CD1c-positive myeloid dendritic cell (primary cell): ENCODE results near the gene TENT4B.

Source experiments
- DNase-seq: peaks from one replicate; pipeline ENCODE4 v3.0.0-alpha.2; 2016; ENCODE audit errors: extremely low spot score

The TENT4B gene

DNA sequence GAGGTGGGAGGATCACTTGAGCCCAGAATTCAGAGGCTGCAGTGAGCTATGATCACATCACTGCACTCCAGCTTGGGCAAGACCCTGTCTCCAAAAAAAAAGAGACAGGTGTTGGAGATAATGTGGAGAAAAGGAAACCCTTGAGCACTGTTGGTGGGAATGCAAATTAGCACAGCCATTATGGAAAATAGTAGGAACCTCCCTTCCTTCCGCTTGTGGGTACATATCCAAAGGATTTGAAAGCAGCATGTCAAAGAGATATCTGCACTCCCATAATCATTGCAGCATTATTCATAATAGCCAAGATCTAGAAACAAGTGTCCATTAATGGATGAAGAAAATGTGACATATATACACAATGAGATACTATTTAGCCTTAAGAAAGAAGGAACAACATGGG, 103.5 kb downstream of the TENT4B start:
- DNase-seq, result no peak

DNA sequence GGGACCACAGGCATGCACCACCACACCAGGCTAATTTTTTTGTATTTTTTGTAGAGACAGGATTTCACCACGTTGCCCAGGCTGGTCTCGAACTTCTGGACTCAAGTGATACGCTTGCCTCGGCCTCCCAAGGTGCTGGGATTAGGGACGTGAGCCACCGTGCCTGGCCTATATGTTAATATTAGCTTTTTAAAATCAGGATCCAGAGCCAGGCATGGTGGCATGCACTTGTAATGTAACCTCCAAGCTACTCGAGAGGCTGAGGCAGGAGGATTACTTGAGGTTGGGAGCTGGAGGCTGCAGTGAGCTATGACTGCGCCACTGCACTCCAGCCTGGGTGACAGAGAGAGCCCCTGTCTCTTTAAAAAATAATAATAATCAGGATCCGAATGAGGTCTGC, 104.8 kb downstream of the TENT4B start:
- no peak for DNase-seq

DNA sequence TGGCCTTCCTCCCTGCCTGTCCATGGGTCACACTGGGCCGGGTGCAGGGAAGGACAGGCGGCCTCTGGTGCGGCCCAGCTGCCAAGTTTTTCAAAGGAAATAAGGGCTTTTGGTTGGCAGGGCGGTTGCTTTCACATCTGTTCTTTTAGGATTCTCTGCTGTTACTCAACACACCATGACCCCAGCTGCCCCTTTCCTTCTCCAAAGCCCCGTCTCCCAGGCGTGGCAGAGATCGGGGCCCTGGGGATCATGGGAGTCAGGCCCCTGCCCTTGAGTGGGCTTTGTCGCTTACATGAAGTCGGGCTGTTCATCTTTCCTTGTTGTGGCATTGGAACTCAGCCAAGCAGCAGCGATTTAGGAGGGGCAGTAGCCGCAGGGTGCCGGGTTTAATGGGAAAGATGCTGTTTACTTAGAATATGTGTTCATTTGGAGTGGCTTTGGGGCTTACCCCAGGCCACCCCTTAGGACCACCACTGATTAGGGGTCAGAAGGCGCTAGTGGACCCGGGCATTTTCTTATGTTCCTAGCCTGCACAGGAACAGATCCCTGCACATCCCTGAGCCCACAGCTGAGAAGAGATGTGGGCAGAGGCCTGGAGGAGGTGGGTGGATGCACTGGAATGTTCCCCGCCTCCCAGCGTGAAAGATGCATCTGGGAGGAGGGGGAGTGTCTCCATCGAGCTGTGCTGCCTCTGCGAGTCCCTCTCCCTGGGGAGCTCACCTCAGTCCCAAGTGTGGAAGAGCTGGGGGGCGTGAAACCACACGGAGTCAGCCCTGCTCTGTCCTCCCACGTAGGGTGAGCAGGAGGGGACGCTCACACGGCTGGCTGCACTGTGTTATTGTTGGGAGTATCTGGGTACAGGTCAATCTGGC, 106.5 kb downstream of the TENT4B start:
- peak; percentile 28 for DNase-seq

DNA sequence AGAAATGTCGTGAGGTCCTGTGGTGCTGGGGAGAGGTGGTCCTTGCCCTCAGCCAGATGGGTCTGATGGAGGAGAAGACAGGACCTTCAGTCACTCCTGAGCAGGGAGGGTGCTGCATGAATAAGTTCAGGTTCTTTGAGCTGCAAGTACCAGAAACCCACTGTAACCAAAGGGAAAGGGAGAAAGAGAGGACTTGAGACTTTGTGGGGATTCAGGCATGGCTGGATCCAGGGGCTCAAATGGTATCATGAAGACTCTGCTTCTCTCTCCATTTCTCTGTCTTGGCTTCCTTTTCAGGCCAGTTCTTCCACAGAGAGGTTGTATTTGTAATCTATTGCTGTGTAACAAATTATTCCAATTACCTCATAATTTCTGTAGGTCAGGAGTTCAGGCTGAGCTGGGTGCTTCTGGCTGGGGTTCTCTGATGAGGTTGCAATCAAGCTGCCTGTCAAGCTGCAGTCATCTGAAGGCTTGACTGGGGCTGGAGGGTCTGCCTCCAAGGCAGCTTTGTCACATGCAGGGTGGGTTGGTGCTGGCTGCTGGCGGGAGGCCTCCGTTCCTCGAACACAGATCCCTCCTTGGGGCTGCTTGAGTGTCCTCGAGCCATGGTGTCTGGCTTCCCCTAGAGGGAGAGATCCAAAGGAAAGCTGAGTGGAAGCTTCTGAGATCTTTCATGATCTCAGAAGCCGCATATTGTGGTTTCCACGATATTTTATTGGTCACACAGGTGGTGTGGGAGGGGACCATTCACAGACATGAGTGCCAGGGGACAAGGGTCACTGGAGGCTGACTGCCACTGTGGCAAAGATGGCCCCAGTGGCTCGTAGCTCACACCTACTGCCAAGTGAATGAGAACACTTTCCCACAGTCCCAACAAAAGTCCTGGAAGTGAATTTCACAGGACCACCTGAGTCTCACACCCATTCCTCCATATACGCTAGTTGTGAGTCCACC, 107.4 kb downstream of the TENT4B start:
- DNase-seq, result no peak

DNA sequence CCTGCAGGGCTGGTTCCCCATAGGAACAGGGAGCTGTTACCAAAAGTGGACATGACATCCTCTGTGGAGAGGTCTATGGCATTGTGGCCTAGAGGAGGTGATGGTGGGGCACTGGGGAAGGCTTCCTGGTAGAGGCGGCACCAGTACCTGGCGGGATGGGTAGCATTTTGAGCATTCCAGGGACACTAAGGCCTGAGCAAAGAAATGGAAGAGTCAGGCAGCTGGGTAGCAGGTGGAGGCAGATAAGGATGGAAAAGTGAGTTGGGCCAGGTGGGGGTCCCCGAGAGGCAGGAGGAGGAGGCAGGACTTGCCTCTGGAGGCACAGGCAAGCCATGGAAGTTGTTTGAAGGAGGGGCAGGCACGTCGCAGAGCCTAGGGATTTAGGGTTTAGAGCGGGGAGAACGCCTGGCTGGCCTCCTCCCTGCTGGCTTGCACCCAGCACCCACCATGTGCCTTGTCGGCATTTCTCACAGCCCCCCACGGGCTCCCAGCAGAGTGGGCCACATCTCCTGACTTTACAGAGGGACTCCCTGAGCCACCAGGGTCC, 108.1 kb downstream of the TENT4B start:
- DNase-seq, result no peak

DNA sequence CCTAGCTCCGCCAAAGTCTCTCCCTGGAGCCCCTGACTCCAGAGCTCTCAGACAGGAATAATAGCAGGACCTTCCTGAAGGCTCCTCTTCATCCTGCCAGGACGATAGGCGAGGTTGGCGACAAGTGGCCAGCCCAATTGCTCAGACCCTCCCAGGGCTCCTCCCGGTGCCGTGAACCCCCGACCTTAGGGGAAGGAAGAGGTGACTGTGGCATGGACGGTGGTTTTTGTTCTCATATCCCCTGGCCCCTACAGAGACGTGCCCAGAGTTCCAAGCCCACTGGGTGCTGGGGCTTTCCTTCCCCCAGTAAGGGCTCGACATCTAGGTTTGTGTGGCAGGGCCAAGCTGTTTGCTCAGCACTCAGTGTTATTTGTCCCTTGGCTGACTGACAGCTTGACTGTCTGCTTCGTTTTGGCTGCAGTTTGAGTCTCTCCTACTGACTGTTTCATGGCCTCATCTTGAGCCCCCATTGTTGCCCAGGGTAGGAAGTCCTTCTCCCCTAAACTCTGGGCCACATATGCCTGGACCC, 108.7 kb downstream of the TENT4B start:
- DNase-seq, result no peak

DNA sequence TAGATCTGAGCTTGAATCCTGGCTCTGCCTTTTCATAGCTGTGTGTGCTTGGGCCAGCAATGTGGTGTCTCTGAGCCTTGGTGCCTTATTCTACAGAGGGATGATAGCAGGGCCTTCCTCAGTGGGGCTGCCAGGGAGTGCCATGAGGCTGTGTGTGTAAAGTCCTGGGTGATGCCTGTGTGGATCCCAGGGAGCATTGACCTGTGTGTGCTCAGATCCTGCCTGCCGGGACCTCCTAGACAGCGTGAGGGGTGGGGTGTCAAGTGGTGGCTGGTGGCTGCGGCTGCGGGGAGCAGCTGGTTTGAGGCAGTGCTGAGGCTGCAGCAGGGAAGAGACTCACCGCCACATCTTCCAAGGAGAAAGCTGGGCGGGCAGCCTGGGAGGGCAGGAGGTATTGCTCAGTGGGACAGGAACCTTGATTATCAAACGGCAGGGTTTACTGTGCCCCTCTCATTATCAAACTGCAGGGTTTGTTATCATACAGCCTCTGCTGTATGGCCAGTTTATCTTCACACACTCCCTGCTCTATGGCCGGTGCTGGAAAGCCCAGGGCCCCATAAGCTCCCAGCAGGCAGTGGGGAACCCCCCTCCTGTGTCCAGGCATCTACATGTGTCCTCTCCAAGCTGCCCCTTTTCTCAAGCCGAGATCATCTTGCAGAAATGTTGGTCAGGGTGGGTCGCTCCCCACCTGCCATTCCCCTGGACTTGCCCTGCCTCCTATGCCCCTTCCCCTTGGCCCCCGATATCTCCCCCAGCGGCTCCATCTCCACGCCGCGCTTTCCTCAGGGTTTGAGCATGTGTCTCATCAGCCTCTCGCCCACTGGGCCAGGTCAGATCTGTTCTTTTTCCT, 110.2 kb downstream of the TENT4B start:
- DNase-seq, result no peak

DNA sequence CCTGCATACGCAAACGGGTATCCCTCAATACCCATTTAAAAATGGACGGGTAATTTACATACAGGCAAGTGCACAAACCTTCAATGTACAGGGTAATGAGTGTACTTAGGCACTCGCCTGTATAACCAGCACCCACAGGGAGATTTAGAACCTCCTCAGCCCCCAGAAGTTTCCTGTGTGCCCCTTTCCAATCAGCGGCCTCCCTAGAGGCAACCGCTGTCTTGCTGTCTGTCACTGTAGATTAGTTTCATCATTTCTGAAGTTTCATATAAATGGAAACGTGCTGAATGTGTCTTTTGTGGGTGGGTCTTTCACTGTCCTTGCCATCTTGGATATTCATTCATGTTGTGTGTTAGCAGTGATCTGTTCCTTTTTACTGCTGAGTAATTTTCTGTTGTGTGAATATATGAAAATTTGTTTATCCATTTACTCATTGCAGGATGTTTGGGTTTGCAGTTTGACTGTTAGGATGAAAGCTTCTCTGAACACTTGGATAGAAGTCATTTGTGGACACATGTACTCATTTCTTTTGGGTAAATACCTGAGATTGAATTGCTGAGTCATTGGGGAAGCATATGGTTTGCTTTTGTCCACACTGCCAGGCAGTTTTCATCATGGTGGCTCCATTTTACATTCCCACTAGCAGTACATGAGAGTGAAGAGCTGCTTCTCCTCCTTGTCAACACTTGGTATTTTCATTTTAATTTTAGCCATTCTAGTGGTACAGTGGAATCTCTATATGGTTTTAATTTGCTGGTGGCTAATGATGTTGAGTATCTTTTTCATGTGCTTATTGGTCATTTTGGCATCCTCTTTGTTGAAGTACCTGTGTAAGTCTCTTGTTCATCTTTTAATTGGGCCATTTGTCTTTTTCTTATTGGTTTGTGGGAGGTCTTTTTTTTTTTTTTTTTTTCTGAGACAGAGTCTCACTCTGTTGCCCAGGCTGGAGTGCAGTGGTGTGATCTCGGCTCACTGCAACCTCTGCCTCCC, 111.1 kb downstream of the TENT4B start:
- no peak for DNase-seq

DNA sequence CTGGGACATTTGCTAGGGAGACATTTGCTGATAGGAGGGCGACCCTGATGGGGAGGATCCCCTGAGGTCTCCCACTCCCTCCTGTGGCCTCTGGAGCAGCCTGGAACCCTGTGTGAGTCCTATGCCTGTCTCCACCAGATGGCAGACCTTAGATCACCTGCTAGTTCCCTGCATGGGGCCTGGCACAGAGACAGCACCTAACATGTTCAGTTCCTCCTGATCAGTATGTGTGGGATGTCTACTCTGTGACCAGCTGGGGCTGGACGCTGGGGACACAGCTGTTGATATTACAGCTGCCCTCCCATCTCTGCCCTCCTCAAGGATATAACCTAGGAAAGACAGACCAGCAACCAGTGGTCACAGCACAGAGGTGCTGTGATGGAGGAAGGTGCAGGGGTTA, 112.2 kb downstream of the TENT4B start:
- DNase-seq, result peak; percentile 44

DNA sequence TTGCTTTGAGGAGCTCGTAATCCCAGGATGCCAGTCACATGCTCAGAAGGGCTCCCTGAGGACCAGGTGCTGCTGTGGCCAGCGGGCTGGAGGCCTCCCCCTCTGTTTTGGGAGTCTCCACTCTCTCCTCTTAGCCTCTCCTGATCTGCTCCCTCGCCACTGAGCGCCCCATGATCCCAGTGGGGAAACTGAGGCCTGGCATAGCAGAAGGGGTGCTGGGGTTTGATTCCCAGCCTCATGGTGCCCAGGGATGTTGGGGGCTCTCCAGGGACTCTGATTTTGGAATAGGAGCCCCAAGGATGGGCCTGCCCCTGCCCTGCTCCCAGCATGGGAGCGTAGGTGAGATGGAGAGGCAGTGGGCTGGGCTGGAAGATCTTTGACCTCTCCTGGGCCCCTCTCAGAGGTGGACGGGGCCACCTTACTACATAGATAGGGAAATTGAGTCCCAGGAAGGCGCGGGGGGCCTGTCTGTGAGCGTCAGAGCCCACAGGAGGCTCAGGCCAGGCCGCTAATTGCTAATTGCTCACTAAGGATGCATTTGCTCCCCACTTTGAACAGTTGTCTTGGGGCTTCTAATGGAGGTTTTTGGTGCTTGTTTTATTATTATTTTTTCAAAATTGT, 112.7 kb downstream of the TENT4B start:
- DNase-seq, result no peak

DNA sequence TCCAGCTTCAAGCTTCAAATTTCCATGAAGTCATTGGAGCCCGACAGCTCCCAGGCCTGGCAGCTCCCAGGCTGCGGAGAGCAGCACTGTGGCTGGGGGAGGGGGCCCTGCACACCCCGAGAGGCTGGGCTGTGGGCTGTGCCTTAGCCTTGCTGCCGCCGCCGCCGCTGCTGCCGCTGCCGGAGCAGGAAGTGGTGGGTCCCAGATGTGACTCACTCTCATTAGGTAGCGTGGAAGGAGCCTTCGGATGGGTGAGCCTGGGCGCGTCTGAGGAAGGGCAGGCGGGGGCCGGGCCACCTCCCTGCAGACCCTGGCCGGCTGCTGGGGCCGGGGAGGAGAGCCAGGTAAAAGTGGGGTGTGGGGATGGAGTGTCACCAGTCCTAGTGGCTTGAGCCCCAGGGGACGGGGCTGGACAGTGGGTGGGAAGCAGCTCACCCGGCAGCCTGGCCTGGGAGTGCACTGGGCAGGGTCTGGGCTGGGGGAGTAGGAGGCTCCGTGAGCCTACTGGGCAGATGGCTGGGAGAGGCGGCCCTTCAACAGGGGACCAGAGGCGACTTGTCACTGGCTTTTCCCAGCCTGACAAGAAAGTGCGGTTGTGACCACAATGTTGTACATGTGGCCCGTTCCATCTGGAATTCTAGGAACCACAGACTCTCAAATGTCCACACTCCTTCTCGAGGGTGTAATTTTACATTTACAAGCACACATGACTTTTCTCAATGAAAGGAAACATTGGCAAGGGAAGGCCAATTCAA, 113.4 kb downstream of the TENT4B start, which contains the start of gene ADCY7:
Gene ADCY7, plus strand, starts transcription at position 215 of the 755 bp plus-strand sequence. CDS start 21,629 bp downstream, outside the sequence.
- peak; percentile 85 for DNase-seq

DNA sequence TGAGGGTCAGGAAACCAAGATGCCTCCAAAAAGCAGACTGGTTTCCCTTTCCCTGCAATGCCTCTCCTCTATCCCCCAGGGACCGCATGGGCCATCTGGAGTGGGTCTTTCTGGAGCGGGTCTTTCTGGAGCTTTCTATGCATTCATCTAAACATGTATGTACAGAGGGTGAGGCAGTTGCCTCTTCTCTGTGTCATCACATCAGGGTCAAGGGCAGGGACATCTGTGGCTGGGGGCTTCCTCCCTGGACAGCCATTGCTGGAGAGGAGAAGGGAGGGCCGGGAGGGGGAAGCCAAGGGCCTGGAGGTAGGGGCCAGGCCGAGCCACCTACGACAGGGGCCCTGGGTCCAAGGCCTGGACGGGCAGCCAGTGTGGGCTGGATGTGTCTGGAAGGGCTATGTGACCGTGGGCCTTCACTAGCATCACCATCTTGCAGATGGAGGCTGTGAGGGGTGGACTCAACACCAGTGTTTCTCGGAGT, 114.1 kb downstream of the TENT4B start:
- DNase-seq, result no peak

DNA sequence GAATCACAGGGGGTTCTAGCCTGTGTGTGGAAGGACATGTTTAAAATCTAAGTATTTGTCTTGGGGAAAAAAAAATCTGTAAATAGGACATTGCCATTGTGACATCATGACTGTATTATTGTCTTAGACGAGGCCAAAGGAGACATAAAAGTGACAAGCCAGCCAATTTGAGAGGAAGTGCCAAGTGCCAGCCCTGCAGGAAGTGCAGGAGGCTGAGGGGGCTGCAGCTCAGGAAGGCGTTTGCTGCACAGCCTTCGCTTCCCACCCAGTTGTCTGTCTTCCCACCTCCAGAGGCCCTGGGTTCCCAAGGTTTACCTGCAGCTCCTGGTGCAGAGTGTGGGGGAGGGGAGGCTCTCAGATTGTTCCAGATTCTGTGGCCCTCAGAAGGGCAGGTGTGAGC, 114.5 kb downstream of the TENT4B start:
- DNase-seq, result peak; percentile 63

DNA sequence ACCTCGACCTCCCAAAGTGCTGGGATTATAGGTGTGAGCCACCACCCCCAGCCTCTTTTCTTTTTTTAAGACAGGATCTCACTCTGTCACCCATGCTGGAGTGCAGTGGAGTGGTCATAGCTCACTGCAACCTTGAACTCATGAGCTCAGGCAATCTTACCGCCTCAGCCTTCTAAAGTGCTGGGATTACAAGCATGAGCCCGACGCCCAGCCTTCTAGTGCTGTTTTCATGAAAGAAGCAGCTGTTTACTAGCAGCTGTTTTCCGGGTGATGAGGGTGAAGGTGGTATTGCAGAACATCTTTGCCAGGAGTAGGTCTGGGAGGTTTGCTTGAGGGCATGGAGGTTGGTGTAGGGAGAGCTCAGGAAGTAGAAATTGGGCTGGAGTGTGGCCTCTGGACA, 115.2 kb downstream of the TENT4B start:
- no peak for DNase-seq

DNA sequence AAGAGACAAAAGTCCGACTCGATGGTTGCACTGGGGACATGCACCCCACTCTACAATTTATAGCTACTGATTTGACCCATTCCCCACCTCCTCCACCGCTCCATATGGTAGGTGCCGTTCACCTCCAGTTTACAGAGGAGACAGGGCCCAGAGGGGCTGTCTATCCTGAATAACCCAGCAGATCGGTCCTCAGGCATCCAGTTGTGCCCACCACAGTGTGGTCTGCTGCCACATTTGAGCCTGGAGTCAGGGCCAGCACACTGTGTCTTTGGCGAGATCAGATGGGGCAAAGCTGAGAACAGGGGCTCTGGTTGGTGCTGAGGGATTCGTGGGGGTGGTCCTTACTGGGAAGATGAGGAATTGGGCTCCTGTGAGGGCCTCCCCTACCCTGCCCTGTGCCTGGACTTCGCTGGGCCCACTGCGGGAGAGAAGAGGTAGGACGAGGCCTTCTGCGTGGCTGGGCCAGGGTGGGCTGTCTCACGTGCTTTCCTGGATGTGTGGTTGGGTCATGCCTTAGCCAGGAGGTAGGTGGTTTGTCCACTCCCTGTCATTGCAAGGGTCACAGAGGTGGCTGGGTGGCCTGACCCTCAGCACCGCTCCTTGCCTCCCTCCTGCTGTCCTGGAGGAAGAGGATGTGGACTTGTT, 116.1 kb downstream of the TENT4B start:
- DNase-seq, result no peak

DNA sequence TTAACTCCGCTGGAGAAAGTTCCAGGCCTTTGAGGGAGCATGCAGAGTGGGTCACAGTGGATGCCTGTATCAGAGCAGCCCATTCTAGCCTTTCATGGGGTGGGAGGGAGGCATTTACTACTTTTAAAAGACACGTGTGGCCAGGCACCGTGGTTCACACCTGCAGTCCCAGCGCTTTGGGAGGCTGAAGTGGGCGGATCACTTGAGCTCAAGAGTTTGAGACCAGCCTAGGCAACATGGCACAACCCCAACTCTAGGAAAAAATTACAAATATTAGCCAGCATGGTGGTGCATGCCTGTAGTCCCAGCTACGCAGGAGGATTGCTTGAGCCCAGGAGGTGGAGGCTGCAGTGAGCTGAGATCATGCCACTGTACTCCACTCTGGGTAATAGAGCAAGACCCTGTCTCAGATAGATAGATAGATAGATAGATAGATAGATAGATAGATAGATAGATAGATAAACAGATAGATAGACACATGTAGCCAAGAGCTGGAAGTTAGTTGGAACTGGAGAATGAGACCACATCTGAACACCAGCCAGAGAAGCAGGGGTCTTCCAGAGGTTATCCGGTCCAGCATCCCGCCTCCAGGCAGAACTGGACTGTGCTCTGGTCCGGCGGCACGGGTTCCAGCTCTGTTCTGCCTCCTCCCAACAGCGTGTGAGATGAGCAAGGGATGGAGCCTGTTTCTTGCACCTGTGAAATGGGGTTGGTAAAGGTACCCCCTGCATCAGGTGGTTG, 116.8 kb downstream of the TENT4B start:
- DNase-seq, result no peak

DNA sequence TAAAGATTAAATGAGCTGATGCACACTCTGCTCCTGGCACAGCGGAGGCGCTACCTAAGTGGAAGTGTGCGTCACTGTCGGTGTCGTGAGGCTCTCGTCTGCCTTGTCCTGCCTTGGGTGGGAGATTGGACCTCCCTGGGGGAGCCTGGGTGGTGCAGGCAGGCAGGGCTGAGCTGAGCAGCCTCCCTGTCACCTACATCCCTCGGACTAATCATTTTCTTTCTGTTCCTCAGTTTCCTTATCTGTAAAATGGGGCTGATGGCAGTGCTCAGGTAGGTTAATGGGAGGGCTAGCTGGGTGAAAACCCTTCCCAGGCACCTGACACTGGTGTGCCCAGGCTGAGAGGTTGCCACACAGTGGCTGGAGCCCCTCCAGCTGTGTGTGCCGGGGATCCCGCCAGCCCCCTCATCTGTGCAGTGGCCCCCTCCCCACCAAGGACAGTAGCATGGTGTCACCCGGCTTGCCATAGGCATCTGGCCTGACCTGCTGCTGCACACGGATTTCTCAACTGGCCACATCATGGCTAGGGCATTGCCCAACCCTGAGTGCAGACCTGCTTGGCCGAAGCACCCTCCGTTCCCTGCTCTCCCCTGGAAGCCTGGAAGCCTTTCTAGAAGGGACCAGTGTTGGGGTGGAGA, 117.5 kb downstream of the TENT4B start:
- DNase-seq, result no peak
